KMS-11 (cell line): ENCODE measurements around the gene BRF1.

Experiments used
- H2AFZ ChIP-seq: fragments of 200-600 bp; sonication (generic); 2 replicates; pipeline ENCODE4 v1.6.1; 2016; ENCODE audit warnings: antibody characterized with exemption, mixed run types, low read depth
- H3K27ac ChIP-seq: fragments of 200-600 bp; sonication (generic); 2 replicates; pipeline ENCODE4 v1.6.1; 2016; ENCODE audit warnings: mild to moderate bottlenecking, mixed run types
- H3K27me3 ChIP-seq: fragments of 200-600 bp; sonication (generic); 2 replicates; pipeline ENCODE4 v1.6.1; 2017; ENCODE audit warnings: mild to moderate bottlenecking, low read depth, mixed run types, moderate library complexity; ENCODE audit not compliant: insufficient read depth
- H3K36me3 ChIP-seq: fragments of 200-600 bp; sonication (generic); 2 replicates; pipeline ENCODE4 v1.6.1; 2017; ENCODE audit warnings: mild to moderate bottlenecking, mixed run types; ENCODE audit not compliant: insufficient read depth
- H3K4me1 ChIP-seq: fragments of 200-600 bp; sonication (generic); 2 replicates; pipeline ENCODE4 v1.6.1; 2016; ENCODE audit warnings: mild to moderate bottlenecking, low read depth, mixed run types; ENCODE audit not compliant: poor library complexity, severe bottlenecking
- H3K4me2 ChIP-seq: fragments of 200-600 bp; sonication (generic); 2 replicates; pipeline ENCODE4 v1.7.0; 2016; ENCODE audit warnings: mild to moderate bottlenecking, mixed run types
- H3K4me3 ChIP-seq: fragments of 200-600 bp; sonication (generic); IDR thresholded peaks from 2 replicates; pipeline ENCODE4 v1.6.1; 2017; ENCODE audit warnings: low read depth, low read length, mixed read lengths; ENCODE audit not compliant: insufficient read depth
- H3K79me2 ChIP-seq: fragments of 200-600 bp; sonication (generic); 2 replicates; pipeline ENCODE4 v1.6.1; 2016; ENCODE audit warnings: low read depth, mixed run types; ENCODE audit not compliant: insufficient read depth
- H3K9ac ChIP-seq: fragments of 200-600 bp; sonication (generic); 2 replicates; pipeline ENCODE4 v1.6.1; 2016; ENCODE audit warnings: mild to moderate bottlenecking, mixed run types
- H4K20me1 ChIP-seq: fragments of 200-600 bp; sonication (generic); 2 replicates; pipeline ENCODE4 v1.6.1; 2016; ENCODE audit warnings: mild to moderate bottlenecking, mixed run types; ENCODE audit not compliant: insufficient read depth
- CTCF ChIP-seq: fragments of 200-600 bp; sonication (generic); conservative IDR thresholded peaks from 2 replicates; pipeline ENCODE4 v1.6.1; 2017; ENCODE audit warnings: low read depth, mild to moderate bottlenecking, antibody characterized with exemption, low read length, moderate library complexity, mixed read lengths

Gene BRF1

GRCh38 chr14:105333613-105334364 is 33.0 kb upstream of the BRF1 start:
- Histone ChIP-seq H2AFZ (no peak overlapping the region), H3K9ac (no peak overlapping the region), H4K20me1 (no peaks in the 10 kb centered on the region), H3K4me1 (peaks cover 2% of the 10 kb centered on the region), H3K36me3 (no peaks in the 10 kb centered on the region), H3K27me3 (no peaks in the 10 kb centered on the region), H3K79me2 (no peaks in the 10 kb centered on the region), H3K4me2 (no peak overlapping the region), H3K27ac (no peak overlapping the region), H3K4me3 (no peak overlapping the region)
- TF ChIP-seq CTCF = no peak

- Histone ChIP-seq H3K4me1 (no peaks in the 10 kb centered on the region), H3K4me3 (no peak overlapping the region), H3K9ac (no peak overlapping the region), H3K4me2 (no peak overlapping the region), H2AFZ (no peak overlapping the region), H3K27me3 (no peaks in the 10 kb centered on the region), H3K79me2 (no peaks in the 10 kb centered on the region), H3K36me3 (no peaks in the 10 kb centered on the region), H4K20me1 (no peaks in the 10 kb centered on the region), H3K27ac (no peak overlapping the region)
- no peak for TF ChIP-seq CTCF
Measured at GRCh38 chr14:105333020-105333490, 32.3 kb upstream of the BRF1 start.

- H3K27ac ChIP-seq = no peak overlapping the region
- no peaks in the 10 kb centered on the region for H3K36me3 ChIP-seq
- no peak for TF ChIP-seq CTCF
- H4K20me1 ChIP-seq = no peaks in the 10 kb centered on the region
- no peaks in the 10 kb centered on the region for H3K27me3 ChIP-seq
- H3K4me3 ChIP-seq = no peak overlapping the region
- no peaks in the 10 kb centered on the region for H3K4me1 ChIP-seq
- H3K9ac ChIP-seq = no peak overlapping the region
- no peak overlapping the region for H2AFZ ChIP-seq
- no peaks in the 10 kb centered on the region for H3K79me2 ChIP-seq
- no peak overlapping the region for H3K4me2 ChIP-seq
Measured at GRCh38 chr14:105332350-105332874, 31.6 kb upstream of the BRF1 start.

- H3K27me3 ChIP-seq = no peaks in the 10 kb centered on the region
- H3K4me1 ChIP-seq = no peaks in the 10 kb centered on the region
- H3K27ac ChIP-seq = no peak overlapping the region
- H4K20me1 ChIP-seq = no peaks in the 10 kb centered on the region
- H3K4me3 ChIP-seq = no peak overlapping the region
- H3K4me2 ChIP-seq = no peak overlapping the region
- no peaks in the 10 kb centered on the region for H3K36me3 ChIP-seq
- no peaks in the 10 kb centered on the region for H3K79me2 ChIP-seq
- no peak overlapping the region for H2AFZ ChIP-seq
- H3K9ac ChIP-seq = no peak overlapping the region
- no peak for TF ChIP-seq CTCF
Measured at GRCh38 chr14:105331575-105332349, 31.0 kb upstream of the BRF1 start.
